Measurements from ENCODE around the gene SRGAP3. TPM values are rescaled to one million over a fixed set of nuclear protein-coding genes. Genes with fewer than 3 reads are reported as not detected.

SRGAP3 gene
- total RNA-seq, 2 experiments from 2014 or later = 2.8 to 3.2 TPM

GRCh38 chr3:9270704-9271103, 21.3 kb upstream of the SRGAP3 start:
- no peaks in the 10 kb centered on the region for H3K36me3 Mint-ChIP-seq (ENCODE audit: low read depth)
- H3K27me3 Mint-ChIP-seq = no peaks in the 10 kb centered on the region
- CTCF ChIA-PET = no interaction called here
- Histone ChIP-seq H3K4me1 (ENCODE audit: insufficient read depth, low read length) (no peaks in the 10 kb centered on the region), H3K9me3 (ENCODE audit: control insufficient read depth in 1 of 2, insufficient read depth in 1 of 2, low read length in 2 of 2) (no peaks in the 10 kb centered on the region), H3K27me3 (ENCODE audit: control insufficient read depth in 1 of 2, insufficient read depth in 2 of 2, low read length in 2 of 2) (no peaks in the 10 kb centered on the region), H3K4me3 (ENCODE audit: low read length) (no peak overlapping the region), H3K27ac (ENCODE audit: low read depth in 1 of 2, low read length in 2 of 2) (no peak overlapping the region), H3K36me3 (ENCODE audit: insufficient read depth, low read length) (no peaks in the 10 kb centered on the region)
- DNase-seq (no peak), ATAC-seq (ENCODE audit: poor library complexity) (no peak)
- POLR2A ChIA-PET = no interaction called here
- no peak for TF ChIP-seq CTCF (IDR thresholded peaks at IDR 0.05)
- H3K4me1 Mint-ChIP-seq (ENCODE audit: low read depth) = no peaks in the 10 kb centered on the region
- H3K27ac Mint-ChIP-seq = no peak overlapping the region
- no peaks in the 10 kb centered on the region for H3K9me3 Mint-ChIP-seq
- intact Hi-C loops (cut with DNase I, micrococcal nuclease) = no loop called here
- no peak overlapping the region for H3K4me3 Mint-ChIP-seq

GRCh38 chr3:9266716-9267115, 17.3 kb upstream of the SRGAP3 start:
- no peaks in the 10 kb centered on the region for H3K36me3 Mint-ChIP-seq (ENCODE audit: low read depth)
- no peak for ATAC-seq (ENCODE audit: poor library complexity)
- POLR2A ChIA-PET = no interaction called here
- Histone ChIP-seq H3K9me3 (ENCODE audit: control insufficient read depth in 1 of 2, insufficient read depth in 1 of 2, low read length in 2 of 2) (no peaks in the 10 kb centered on the region), H3K27me3 (ENCODE audit: control insufficient read depth in 1 of 2, insufficient read depth in 2 of 2, low read length in 2 of 2) (no peaks in the 10 kb centered on the region), H3K4me3 (ENCODE audit: low read length) (no peak overlapping the region), H3K36me3 (ENCODE audit: insufficient read depth, low read length) (no peaks in the 10 kb centered on the region), H3K27ac (ENCODE audit: low read depth in 1 of 2, low read length in 2 of 2) (no peak overlapping the region), H3K4me1 (ENCODE audit: insufficient read depth, low read length) (no peaks in the 10 kb centered on the region)
- H3K9me3 Mint-ChIP-seq = no peaks in the 10 kb centered on the region
- CTCF ChIA-PET = no interaction called here
- intact Hi-C loops (cut with DNase I, micrococcal nuclease) = no loop called here
- no peak for DNase-seq
- TF ChIP-seq CTCF (IDR thresholded peaks at IDR 0.05) = no peak
- no peaks in the 10 kb centered on the region for H3K4me1 Mint-ChIP-seq (ENCODE audit: low read depth)
- no peak overlapping the region for H3K27ac Mint-ChIP-seq
- H3K27me3 Mint-ChIP-seq = no peaks in the 10 kb centered on the region
- no peak overlapping the region for H3K4me3 Mint-ChIP-seq

- POLR2A ChIA-PET = no interaction called here
- DNase-seq = no peak
- H3K27me3 ChIP-seq (ENCODE audit: control insufficient read depth in 1 of 2, insufficient read depth in 2 of 2, low read length in 2 of 2) = no peaks in the 10 kb centered on the region
- H3K4me3 Mint-ChIP-seq = no peak overlapping the region
- peaks cover 0 to 4% of the 10 kb centered on the region in 2 experiments for H3K9me3 ChIP-seq (ENCODE audit: control insufficient read depth in 1 of 2, insufficient read depth in 1 of 2, low read length in 2 of 2)
- no peaks in the 10 kb centered on the region for H3K36me3 ChIP-seq (ENCODE audit: insufficient read depth, low read length)
- H3K4me1 ChIP-seq (ENCODE audit: insufficient read depth, low read length) = no peaks in the 10 kb centered on the region
- no peaks in the 10 kb centered on the region for H3K4me1 Mint-ChIP-seq (ENCODE audit: low read depth)
- no peaks in the 10 kb centered on the region for H3K36me3 Mint-ChIP-seq (ENCODE audit: low read depth)
- H3K27me3 Mint-ChIP-seq = no peaks in the 10 kb centered on the region
- no peak overlapping the region for H3K27ac Mint-ChIP-seq
- no peak overlapping the region for H3K27ac ChIP-seq (ENCODE audit: low read depth in 1 of 2, low read length in 2 of 2)
- CTCF ChIA-PET = interaction anchor here (0.6 kb wide), 1 partner anchor 537 kb away, joined by 5 read pairs; no protein-coding TSS in a partner anchor
- no peak for TF ChIP-seq CTCF (IDR thresholded peaks at IDR 0.05)
- intact Hi-C loops (cut with DNase I, micrococcal nuclease) = no loop called here
- H3K4me3 ChIP-seq (ENCODE audit: low read length) = no peak overlapping the region
- no peaks in the 10 kb centered on the region for H3K9me3 Mint-ChIP-seq
- ATAC-seq (ENCODE audit: poor library complexity) = no peak
These were observed 10.9 kb upstream of the SRGAP3 start for GRCh38 chr3:9260305-9260704.
